GM18517 (cell line): ENCODE data around the gene HES7.
"Not testable (repeated sequence)": the region's sequence is repeated elsewhere in the genome, so short reads cannot be mapped to it uniquely, and the experiment has no call there.

Source experiments
- ATAC-seq: cut with Tn5 transposase; IDR thresholded peaks from one replicate; pipeline ENCODE4 v1.9.1; 2021; ENCODE audit warnings: mild to moderate bottlenecking, moderate library complexity; ENCODE audit not compliant: unreplicated experiment

Gene HES7

GRCh38 chr17:8123695-8124349, at the start of gene HES7:
Gene HES7 (minus strand): TSS chr17:8124106. CDS start chr17:8124084, 22 bp downstream.
- ATAC-seq = no peak

GRCh38 chr17:8173056-8173870, 49.4 kb upstream of the HES7 start:
- ATAC-seq = peak; percentile 69

GRCh38 chr17:8170186-8170585, 46.3 kb upstream of the HES7 start:
- not testable (repeated sequence) for ATAC-seq

DNA sequence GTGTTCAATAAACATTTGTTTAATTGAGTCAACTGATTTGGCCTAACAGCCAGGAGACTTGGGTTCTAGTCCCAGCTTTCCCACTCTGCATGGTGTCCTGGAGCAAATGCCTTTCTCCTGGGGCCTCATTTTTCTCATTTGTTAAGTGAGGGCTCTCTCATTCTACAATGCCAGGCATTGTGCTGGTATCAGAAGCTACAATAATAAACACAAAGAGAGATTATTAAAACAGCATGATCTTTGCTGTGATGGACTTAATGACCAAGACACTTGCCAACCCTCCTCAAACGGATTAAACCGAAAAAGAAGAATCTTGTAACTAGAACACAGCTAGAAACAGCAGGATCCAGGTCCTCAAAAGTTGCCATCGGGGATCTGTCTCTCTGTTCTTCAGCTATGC, 43.6 kb upstream of the HES7 start:
- no peak for ATAC-seq

- no peak for ATAC-seq
Measured at GRCh38 chr17:8166731-8167130, 42.8 kb upstream of the HES7 start.

- ATAC-seq = no peak
Measured at GRCh38 chr17:8164815-8165131, 40.9 kb upstream of the HES7 start.

DNA sequence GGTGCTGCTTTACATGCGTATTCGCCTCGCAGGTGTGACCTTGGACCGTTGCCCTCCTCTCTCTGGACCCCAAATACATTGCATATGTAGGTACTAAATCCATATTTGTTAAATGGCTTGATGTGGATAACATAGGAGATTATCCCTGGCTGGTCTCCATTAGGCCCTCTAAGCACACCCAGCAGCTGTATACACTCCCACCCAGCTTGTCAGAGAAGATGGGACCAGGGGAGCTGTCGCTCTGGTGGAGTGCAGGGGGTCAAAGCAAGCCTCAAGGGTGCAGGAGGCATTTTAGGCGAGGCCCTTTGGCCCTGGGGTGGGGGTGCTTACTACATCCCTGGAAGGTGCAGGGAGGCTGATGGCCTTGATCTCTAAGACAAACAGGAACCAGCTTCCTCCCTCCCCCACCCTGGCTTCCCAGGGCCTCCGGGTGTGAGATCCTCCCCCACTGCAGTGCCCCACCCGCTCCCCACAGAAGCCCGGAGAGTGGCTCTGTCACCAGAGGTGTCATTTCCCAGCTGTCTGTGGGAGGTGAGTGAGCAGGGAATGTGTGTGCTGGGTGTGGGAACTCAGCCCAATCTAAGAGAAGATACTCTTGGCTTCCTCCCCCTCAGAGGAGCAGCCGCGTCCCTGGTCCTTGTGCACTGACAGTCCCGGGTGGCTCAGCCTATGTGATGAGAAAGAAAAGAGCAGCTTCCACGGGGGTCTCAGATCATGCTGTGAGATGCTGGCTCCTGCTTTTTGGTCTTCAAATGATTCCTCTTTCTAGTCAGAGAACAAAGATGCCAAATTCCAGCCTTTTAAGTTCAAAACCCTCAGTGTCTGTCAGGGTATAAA, 40.3 kb upstream of the HES7 start:
- no peak for ATAC-seq

- no peak for ATAC-seq
Measured at GRCh38 chr17:8162997-8163977, 39.4 kb upstream of the HES7 start.

- ATAC-seq = no peak
Measured at GRCh38 chr17:8162233-8162996, 38.5 kb upstream of the HES7 start, which contains the start of gene VAMP2. Gene VAMP2 (minus strand): TSS chr17:8162948. CDS start chr17:8162879, 69 bp downstream.

DNA sequence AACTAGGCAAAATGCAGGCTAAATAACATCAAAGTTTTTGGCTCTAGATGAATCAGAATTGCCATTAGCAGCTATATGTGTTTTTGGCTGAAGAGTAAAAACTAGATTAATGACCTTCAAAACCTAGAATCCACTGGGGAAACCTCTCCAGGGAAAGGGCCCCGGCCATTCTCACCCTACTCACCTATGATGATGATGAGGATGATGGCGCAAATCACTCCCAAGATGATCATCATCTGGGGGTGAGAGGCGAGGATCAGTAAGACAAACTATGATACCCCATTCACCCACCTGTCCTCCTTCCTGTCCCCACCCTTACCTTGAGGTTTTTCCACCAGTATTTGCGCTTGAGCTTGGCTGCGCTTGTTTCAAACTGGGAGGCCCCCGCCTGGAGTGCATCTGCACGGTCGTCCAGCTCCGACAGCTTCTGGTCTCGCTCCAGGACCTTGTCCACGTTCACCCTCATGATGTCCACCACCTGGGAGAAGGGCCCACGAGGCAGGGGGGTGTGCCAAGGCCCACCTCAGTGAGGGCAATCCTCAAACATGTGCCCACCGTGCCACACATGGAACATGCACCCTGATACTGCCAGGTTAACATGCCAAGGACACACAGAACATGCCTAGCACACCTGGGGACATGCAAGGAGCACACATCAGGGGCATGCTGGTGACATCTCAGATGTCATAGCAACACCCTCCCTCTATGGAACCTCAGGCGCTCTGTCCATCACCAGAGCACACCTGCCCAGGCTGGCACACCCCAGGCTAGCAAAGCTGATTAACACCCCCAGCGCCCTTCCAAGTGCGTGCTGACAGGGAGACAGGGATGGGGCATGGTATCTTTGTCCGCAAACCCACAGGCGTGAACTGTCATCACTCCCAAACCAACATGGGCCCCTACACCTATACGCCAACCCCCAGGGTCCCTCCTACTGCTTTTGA, 37.7 kb upstream of the HES7 start:
- ATAC-seq = no peak

- ATAC-seq = no peak
Measured at GRCh38 chr17:8160741-8161221, 36.9 kb upstream of the HES7 start.

DNA sequence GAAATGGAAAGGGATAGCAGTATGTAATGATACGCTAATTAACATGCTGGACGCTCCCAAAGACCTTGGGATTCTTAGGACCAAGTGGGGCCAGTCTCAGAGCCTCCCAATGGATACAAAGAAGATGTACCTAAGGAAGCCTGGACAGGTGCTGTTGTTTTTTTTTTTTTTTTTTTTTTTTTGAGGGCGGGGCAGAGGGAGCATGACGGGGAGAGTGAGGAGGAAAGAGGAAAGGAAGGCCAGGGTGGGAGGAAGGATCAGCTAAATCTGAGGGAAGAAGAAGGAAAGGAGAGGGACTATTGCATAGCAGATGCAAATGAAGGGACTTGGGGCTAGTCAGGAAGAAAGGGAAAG, 36.3 kb upstream of the HES7 start:
- ATAC-seq = no peak

DNA sequence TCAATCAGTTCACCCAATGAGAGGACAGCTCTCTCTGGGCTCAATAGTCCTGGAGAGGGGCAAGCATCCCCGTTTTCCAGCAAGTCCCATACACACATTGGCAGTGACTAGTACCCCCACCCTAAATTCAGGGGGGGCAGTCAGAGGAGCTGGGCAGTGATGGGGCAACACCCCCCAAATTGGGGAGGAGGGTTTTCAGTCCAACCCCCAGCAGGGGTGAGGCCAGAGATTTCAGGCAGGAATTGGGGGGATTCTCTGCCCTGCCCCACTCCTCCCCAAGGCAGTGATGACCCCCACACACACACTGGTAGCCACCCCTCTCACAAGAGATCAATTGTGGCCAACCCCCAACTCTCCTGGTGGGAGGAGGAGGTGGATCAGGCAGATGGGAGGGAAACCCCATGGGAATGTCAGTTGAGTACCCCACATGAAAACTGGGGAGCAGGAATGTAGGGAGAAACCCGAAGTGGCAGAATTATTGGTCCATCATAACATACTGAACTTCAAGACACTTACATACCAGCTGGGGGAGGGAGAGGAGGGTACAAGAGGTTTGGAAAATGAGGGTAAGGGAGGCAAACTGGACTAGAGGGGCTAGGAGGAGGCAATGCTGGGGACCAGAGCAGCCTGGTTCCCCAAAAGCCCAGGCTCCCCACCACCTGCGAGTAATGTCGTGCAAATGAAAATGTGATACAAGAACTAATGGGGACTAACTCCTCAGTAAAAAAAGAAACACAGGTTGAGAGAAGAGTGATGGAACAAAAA, 35.7 kb upstream of the HES7 start:
- no peak for ATAC-seq

DNA sequence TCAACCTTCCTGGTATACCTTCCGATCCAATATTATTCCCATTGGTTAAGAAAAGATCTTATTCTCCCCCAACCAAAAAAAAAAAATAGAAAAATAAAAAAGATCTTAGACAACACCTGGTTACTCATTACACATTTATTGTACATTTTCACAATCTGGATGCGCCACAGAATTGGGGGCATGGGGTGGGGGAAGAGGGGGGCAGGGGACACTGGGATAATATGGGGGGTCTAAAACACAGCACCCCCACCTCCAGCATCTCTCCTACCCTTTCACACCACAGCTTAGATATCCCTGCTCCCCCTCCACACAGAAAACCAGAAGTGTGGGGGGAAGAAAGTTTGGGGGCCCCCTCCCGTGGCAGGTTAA, 35.1 kb upstream of the HES7 start:
- no peak for ATAC-seq

DNA sequence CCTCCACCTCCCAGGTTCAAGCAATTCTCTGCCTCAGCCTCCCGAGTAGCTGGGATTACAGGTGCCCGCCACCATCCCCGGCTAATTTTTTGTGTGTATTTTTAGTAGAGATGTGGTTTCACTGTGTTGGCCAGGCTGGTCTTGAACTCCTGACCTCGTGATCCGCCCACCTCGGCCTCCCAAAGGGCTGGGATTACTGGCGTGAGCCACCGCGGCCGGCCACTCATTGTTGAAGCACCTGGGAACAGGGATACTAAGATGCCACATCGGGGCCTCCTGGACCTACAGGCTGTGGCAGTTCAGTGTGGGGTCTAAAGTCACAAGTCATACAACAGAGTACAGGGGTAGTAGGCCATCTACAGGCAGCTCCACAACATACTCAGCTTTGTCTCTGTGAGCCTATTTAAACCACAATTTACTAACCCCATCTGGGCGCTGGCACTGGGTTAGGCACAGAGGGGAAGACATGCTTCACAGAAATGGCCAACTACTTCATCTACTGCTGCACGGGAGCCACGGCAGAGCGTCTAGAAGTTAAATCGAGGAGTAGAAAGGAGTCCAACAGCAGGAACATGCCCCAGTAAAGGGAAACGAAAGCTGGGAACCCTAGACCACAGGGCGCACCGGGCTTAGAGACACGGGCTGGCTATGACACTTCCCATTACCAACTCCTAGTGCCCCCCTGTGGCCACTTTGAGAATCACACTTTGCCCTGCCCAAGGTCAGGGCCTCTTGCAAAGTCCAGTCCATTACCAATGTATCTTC, 34.5 kb upstream of the HES7 start:
- no peak for ATAC-seq

DNA sequence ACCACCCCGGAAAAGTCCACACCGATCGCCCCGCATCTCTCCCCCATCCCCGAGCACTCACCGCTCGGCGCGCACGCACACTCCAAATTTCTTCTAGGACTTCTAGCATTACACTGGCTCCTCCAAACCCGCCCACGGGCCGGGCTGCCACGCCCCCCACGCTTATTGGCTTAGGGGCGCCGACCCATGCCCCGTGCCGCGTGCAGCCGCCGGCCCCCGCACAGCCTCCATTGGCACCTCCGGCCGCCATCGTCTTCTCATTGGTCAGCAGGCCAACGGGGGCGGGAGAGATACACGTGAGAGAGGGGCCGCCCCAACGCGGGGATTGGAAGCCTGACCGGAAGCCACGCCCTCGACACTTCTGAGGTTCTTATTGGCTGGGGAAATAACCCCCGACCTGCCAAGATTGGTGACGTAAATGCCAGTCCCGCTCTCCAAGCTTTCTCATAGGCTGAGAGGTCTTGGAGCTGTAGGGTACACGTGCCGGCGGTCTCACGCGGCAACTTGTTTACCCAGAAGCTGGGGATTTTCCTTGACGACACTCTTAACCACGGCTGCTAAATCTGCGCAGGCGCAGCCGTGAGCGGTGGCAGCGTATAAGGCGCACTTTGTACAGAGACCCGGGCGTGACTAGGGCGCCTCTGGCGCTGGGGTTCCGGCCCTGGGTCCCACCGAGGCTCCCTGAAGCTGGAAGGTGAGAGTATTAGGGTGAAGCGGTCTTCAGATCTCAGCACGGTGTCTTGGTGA, 32.5 kb upstream of the HES7 start:
- peak; percentile 77 for ATAC-seq

GRCh38 chr17:8155996-8156245, 32.0 kb upstream of the HES7 start:
- ATAC-seq = no peak
